ENCODE measurements around the gene LEFTY2.

DNA sequence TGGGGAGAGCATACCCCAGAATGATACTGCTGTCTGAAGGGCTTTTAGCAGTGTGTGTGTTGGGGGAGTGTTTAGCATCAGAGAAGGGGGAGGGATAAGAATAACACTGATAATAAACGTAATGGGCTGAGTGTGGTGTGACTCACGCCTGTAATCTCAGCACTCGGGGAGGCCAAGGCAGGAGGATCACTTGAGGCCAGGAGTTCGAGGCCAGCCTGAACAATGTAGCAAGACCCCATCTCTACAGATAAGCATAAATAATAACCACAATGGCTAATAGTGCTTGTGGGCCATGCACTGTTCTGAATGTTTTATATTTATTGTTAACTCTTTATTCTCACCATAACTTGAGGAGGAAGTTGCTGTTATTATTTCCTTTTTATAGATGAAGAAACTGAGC is 2.6 kb upstream of the LEFTY2 start:
- TF ChIP-seq, protein P1, sequence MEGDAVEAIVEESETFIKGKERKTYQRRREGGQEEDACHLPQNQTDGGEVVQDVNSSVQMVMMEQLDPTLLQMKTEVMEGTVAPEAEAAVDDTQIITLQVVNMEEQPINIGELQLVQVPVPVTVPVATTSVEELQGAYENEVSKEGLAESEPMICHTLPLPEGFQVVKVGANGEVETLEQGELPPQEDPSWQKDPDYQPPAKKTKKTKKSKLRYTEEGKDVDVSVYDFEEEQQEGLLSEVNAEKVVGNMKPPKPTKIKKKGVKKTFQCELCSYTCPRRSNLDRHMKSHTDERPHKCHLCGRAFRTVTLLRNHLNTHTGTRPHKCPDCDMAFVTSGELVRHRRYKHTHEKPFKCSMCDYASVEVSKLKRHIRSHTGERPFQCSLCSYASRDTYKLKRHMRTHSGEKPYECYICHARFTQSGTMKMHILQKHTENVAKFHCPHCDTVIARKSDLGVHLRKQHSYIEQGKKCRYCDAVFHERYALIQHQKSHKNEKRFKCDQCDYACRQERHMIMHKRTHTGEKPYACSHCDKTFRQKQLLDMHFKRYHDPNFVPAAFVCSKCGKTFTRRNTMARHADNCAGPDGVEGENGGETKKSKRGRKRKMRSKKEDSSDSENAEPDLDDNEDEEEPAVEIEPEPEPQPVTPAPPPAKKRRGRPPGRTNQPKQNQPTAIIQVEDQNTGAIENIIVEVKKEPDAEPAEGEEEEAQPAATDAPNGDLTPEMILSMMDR (IDR thresholded peaks at IDR 0.05; ENCODE audit: poor library complexity, severe bottlenecking) = no peak
- TF ChIP-seq, protein P2, sequence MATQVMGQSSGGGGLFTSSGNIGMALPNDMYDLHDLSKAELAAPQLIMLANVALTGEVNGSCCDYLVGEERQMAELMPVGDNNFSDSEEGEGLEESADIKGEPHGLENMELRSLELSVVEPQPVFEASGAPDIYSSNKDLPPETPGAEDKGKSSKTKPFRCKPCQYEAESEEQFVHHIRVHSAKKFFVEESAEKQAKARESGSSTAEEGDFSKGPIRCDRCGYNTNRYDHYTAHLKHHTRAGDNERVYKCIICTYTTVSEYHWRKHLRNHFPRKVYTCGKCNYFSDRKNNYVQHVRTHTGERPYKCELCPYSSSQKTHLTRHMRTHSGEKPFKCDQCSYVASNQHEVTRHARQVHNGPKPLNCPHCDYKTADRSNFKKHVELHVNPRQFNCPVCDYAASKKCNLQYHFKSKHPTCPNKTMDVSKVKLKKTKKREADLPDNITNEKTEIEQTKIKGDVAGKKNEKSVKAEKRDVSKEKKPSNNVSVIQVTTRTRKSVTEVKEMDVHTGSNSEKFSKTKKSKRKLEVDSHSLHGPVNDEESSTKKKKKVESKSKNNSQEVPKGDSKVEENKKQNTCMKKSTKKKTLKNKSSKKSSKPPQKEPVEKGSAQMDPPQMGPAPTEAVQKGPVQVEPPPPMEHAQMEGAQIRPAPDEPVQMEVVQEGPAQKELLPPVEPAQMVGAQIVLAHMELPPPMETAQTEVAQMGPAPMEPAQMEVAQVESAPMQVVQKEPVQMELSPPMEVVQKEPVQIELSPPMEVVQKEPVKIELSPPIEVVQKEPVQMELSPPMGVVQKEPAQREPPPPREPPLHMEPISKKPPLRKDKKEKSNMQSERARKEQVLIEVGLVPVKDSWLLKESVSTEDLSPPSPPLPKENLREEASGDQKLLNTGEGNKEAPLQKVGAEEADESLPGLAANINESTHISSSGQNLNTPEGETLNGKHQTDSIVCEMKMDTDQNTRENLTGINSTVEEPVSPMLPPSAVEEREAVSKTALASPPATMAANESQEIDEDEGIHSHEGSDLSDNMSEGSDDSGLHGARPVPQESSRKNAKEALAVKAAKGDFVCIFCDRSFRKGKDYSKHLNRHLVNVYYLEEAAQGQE (IDR thresholded peaks at IDR 0.05; ENCODE audit: borderline replicate concordance) = no peak
- TF ChIP-seq EZH2 (IDR thresholded peaks at IDR 0.05; ENCODE audit: borderline replicate concordance, insufficient read depth, low read length, poor library complexity, severe bottlenecking) (no peak), POLR2AphosphoS5 (IDR thresholded peaks at IDR 0.05) (no peak), TAF1 (IDR thresholded peaks at IDR 0.05; ENCODE audit: low read depth) (no peak), RAD21 (conservative IDR thresholded peaks at IDR 0.05) (no peak), EP300 (conservative IDR thresholded peaks at IDR 0.05; ENCODE audit: poor library complexity, severe bottlenecking) (no peak)

Data from neural cell (in vitro differentiated cells).